Spinal cord (tissue), 10 donors: ENCODE measurements around the gene RAD51AP1. TPM values are rescaled to one million over a fixed set of nuclear protein-coding genes. Genes with fewer than 3 reads are reported as not detected.
"Not testable (repeated sequence)": the region's sequence is repeated elsewhere in the genome, so short reads cannot be mapped to it uniquely, and the experiment has no call there.

Experiments
- DNase-seq, 6 donors: peaks; one replicate each; pipeline versions ENCODE4 v3.0.0 to v3.0.0-alpha.2; 2013 to 2015; ENCODE audit warnings: low spot score in 6 of 6, low read depth in 4 of 6
- H3K27ac ChIP-seq: one replicate; pipeline ENCODE4 v1.5.1; 2013; ENCODE audit warnings: low read depth, low read length, control low read depth
- H3K27me3 ChIP-seq: one replicate; pipeline ENCODE4 v1.6.1; 2013; ENCODE audit warnings: low read length; ENCODE audit not compliant: control insufficient read depth, insufficient read depth
- H3K36me3 ChIP-seq: one replicate; pipeline ENCODE4 v1.6.1; 2013; ENCODE audit warnings: low read length; ENCODE audit not compliant: control insufficient read depth, insufficient read depth
- H3K4me1 ChIP-seq: one replicate; pipeline ENCODE4 v1.6.1; 2013; ENCODE audit warnings: low read length; ENCODE audit not compliant: control insufficient read depth, insufficient read depth
- H3K4me3 ChIP-seq: one replicate; pipeline ENCODE4 v1.5.1; 2013; ENCODE audit warnings: low read depth, low read length, control low read depth
- H3K9me3 ChIP-seq: one replicate; pipeline ENCODE4 v1.6.1; 2013; ENCODE audit warnings: low read length; ENCODE audit not compliant: control insufficient read depth, insufficient read depth
- WGBS: methylation state at CpG from one replicate; pipeline ENCODE4 v1.1.5; 2013; ENCODE audit warnings: missing lambda C conversion rate; ENCODE audit not compliant: insufficient coverage; 5-methylcytosine and 5-hydroxymethylcytosine counted together
- polyA plus RNA-seq, 2 donors: library from polyadenylated mRNA; unstranded; fragments of 120-200 nt; gene quantifications; one replicate each; pipeline ENCODE4 v1.2.1, GENCODE V29; 2013; ENCODE audit not compliant: insufficient read length in 2 of 2
- total RNA-seq, 2 donors: library from RNA; depleted of rRNA in 1 of 2; stranded (reverse); fragments of 120-200 nt in 1 of 2; fragments of >200 nt in 1 of 2; gene quantifications; one replicate each; pipeline versions ENCODE4 v1.2.3 to v1.2.4, GENCODE V29; 2013 to 2014
- donor health status: healthy.

Gene RAD51AP1
- total and polyA plus RNA-seq, 4 donors: 10.2 to 13.2 (median 11.6) TPM

- not testable (repeated sequence) for H3K4me3 ChIP-seq
- WGBS: no CpG with 5 or more reads among the region's 12 CpGs
Measured at GRCh38 chr12:4509269-4509668, 29.4 kb upstream of the RAD51AP1 start.

DNA sequence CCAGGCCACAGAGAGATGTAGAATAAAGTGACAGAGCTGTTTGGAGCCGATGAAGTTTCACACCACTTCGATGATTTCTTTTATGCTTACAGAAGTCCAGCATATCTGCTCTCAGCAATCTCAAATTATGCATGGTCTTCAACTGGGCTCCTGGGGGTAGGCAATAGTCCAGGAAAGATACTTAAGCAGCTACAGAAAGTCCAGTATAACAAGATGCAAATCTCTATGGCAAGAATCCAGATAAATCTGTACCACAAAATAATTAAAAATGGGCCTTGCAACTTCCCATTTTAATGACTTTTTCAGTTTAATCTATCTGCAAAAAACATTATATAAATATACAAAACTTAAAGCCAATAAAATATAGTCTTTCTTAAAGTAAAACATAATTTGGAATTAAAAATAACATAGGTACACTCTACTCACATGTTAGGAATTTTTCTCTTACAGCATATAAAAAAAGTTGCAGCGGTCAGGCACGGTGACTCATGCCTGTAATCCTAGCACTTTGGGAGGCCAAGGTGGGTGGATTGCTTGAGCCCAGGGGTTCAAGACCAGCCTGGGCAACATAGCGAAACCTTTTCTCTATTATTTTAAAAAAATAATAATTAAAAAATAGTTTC lies 20.5 kb upstream of the RAD51AP1 start:
- Histone ChIP-seq H3K4me3 (no peak overlapping the region), H3K4me1 (no peaks in the 10 kb centered on the region), H3K36me3 (peaks cover 3% of the 10 kb centered on the region), H3K9me3 (no peaks in the 10 kb centered on the region), H3K27ac (no peak overlapping the region), H3K27me3 (no peaks in the 10 kb centered on the region)
- no peak for DNase-seq
- no CpG with 5 or more reads among the region's 5 CpGs for WGBS

More at GRCh38 chr12:4509269-4509668, 29.4 kb upstream of the RAD51AP1 start:
- not testable (repeated sequence) for H3K27me3 ChIP-seq, H3K36me3 ChIP-seq, DNase-seq, H3K9me3 ChIP-seq, H3K4me1 ChIP-seq, H3K27ac ChIP-seq

DNA sequence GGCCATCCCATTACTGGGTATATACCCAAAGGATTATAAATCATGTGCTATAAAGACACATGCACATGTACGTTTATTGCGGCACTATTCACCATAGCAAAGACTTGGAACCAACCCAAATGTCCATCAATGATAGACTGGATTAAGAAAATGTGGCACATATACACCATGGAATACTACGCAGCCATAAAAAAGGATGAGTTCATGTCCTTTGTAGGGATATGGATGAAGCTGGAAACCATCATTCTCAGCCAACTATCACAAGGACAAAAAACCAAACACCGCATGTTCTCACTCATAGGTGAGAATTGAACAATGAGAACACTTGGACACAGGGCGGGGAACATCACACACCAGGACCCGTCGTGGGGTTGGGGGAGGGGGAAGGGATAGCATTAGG lies 15.2 kb upstream of the RAD51AP1 start:
- not testable (repeated sequence) for DNase-seq, H3K4me1 ChIP-seq, H3K9me3 ChIP-seq, H3K27me3 ChIP-seq, H3K36me3 ChIP-seq, H3K4me3 ChIP-seq, H3K27ac ChIP-seq
- WGBS: no CpG with 5 or more reads among the region's 7 CpGs

DNA sequence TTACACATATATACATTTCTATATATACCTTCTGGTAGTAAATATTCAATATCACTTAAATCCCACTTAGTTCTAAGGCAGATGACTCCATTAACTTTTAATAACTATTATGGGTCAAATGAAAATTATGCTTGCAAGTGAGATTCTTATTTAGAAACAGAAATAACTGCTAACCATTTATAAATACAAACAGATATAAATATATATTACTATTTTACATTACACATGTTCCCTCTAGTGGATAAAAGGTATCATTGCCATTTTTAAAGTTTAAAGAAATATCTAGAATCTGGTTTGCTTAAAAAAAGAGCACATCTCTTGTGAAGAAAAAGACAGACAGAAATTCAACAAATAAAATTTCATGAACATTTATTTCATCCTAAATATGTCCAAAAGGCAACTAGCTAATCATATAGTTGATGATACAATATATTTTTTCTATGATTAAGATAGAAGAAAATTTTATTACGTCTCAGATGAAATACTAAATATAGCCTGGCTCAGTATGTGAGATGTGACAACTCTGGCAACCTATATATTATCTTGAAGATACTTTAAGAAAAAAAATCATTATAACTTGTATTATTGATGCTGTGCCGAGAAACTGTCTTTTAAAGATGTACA lies 11.7 kb upstream of the RAD51AP1 start:
- no peaks in the 10 kb centered on the region for H3K27me3 ChIP-seq
- H3K4me3 ChIP-seq: no peak overlapping the region
- H3K4me1 ChIP-seq: no peaks in the 10 kb centered on the region
- peak in 3 of 6 donors; percentile 10 to 58 (median 28) for DNase-seq
- no peak overlapping the region for H3K27ac ChIP-seq
- peaks cover 2% of the 10 kb centered on the region for H3K36me3 ChIP-seq
- H3K9me3 ChIP-seq: no peaks in the 10 kb centered on the region
- no CpG with 5 or more reads among the region's 2 CpGs for WGBS

- H3K27ac ChIP-seq: no peak overlapping the region
- peaks cover 14% of the 10 kb centered on the region for H3K36me3 ChIP-seq
- DNase-seq: no peak
Measured at GRCh38 chr12:4530160-4530559, 8.5 kb upstream of the RAD51AP1 start.

GRCh38 chr12:4530982-4531586 lies 7.6 kb upstream of the RAD51AP1 start:
- Histone ChIP-seq H3K4me1 (no peaks in the 10 kb centered on the region), H3K4me3 (no peak overlapping the region), H3K27me3 (no peaks in the 10 kb centered on the region), H3K9me3 (no peaks in the 10 kb centered on the region), H3K27ac (no peak overlapping the region), H3K36me3 (peaks cover 14% of the 10 kb centered on the region)
- DNase-seq: no peak
- WGBS: 100% methylated on average over 1 of the region's 6 CpGs

More at GRCh38 chr12:4530160-4530559, 8.5 kb upstream of the RAD51AP1 start:
- H3K9me3 ChIP-seq: no peaks in the 10 kb centered on the region
- no peaks in the 10 kb centered on the region for H3K4me1 ChIP-seq
- no peak overlapping the region for H3K4me3 ChIP-seq
- no peaks in the 10 kb centered on the region for H3K27me3 ChIP-seq
- no CpG with 5 or more reads among the region's 1 CpG for WGBS

GRCh38 chr12:4535092-4535491 lies 3.6 kb upstream of the RAD51AP1 start:
- WGBS: 80% methylated on average over 1 of the region's 4 CpGs
- no peak for DNase-seq
- no peak overlapping the region for H3K27ac ChIP-seq
- H3K4me3 ChIP-seq: no peak overlapping the region
- H3K27me3 ChIP-seq: no peaks in the 10 kb centered on the region
- H3K4me1 ChIP-seq: no peaks in the 10 kb centered on the region
- no peaks in the 10 kb centered on the region for H3K9me3 ChIP-seq
- H3K36me3 ChIP-seq: peaks cover 14% of the 10 kb centered on the region

- H3K4me3 ChIP-seq: no peak overlapping the region
- DNase-seq: no peak
- H3K9me3 ChIP-seq: no peaks in the 10 kb centered on the region
- peaks cover 14% of the 10 kb centered on the region for H3K36me3 ChIP-seq
- H3K27me3 ChIP-seq: no peaks in the 10 kb centered on the region
- WGBS: no CpG with 5 or more reads among the region's 2 CpGs
- no peaks in the 10 kb centered on the region for H3K4me1 ChIP-seq
- H3K27ac ChIP-seq: no peak overlapping the region
Measured at GRCh38 chr12:4535871-4536270, 2.8 kb upstream of the RAD51AP1 start.

DNA sequence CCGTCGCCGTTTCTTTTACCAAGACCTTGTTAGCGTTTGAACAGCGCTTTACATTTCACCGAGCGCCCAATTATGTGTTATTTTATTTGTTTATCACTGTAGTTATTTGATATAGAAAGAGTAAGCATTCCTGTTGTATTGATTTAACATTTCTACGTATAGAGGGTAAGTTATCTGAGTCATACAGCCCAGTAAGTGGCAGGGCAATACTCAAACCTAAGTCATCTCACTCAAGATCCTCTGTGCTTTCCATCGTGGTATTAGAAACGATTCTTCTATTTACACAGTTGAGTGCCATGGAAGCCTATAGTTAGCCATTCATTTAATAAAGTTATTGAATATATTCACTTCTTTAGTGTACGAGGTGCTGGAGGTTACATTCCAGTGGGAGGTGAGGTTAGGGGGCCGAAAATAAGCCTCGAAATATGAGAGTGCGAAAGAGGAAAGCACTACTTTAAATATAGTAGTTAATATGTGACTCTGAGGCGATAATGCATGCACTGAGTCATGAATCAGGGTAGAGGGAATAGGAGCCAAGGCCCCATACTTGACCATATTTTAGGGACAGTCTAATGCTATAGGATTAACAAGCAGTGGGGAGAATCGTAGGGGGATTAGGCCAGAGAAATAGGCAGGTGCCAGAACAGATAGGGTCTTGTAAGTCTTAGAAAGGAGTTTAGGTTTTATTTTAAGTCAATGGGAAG lies 629 bp downstream of the RAD51AP1 start:
- Histone ChIP-seq H3K27me3 (no peaks in the 10 kb centered on the region), H3K4me3 (peak overlapping the region; percentile 89), H3K4me1 (no peaks in the 10 kb centered on the region), H3K9me3 (no peaks in the 10 kb centered on the region), H3K36me3 (peaks cover 2% of the 10 kb centered on the region), H3K27ac (no peak overlapping the region)
- DNase-seq: no peak
- WGBS: 33% methylated on average over 7 of the region's 16 CpGs
